Inferior parietal cortex (tissue), 1 donor: Measurements from ENCODE around the gene TSPEAR.
"Not testable (repeated sequence)": the region's sequence is repeated elsewhere in the genome, so short reads cannot be mapped to it uniquely, and the experiment has no call there.

Experiments
- DNase-seq: peaks from one replicate; pipeline ENCODE4 v3.0.0-alpha.2; 2016; ENCODE audit errors: extremely low spot score

TSPEAR gene

DNA sequence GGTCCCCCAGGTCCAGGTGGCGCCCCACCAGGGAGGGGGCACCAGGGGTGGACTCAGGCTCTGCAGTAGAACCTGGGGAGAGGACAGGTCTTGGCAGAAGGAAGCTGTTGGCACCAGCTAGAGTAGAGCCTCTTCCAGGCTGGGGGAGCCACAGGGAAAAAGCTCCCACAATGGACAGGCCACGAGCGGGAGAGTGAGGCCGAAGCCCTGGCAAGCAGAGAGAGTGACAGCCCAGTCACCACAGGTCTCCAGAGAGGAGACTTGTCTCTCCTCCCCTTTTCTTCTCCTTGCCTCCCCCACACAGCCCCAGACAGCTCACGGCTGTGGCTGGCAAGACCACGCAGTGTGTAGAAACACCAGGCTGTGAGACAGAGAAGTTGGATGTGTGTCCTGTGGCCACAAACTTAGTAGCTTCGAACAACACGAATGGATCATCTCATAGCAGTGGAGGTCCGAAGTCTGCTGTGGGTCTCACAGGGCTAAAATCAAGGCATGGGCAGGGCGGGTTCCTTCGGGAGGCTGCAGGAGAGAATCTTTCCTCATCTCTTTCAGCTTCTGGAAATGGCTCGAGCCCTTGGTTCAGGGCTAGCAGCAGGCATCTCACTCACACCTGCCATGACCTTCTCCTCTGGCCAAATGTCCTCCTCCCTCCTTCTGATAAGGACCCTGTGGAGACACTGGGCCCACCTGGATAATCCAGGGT lies 60.2 kb downstream of the TSPEAR start:
- DNase-seq, result no peak

DNA sequence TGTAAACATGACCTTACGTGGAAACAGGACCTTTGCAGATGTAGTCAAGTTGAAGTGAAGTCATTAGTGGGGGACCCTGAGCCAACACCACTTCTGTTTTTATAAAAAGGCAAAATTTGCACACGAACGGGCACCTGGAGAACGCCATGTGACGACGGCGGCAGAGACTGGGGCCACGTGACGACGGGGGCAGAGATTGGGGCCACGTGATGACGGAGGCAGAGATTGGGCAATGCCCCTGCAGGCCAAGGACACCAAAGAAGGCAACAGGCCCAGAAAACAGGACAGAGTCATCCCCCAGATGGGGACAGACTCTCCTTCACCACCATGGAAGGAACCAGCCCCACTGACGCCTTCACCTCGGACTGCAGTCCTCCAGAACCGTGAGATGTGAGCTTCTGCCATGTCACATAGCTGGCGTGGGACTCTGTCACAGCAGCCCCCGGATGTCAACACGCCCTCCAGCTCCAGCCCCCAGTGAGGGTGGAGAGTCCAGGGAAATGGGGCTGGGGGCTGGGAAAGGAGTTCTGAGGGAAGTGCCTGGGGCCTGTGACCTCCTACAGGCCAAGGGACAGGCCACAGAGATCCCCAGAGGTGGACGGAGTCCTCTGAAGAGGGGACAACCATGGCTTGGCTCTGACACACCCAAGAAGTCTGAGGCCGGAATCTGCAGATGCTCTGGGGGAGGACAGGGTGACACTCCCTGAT lies 61.0 kb downstream of the TSPEAR start:
- DNase-seq, result no peak

DNA sequence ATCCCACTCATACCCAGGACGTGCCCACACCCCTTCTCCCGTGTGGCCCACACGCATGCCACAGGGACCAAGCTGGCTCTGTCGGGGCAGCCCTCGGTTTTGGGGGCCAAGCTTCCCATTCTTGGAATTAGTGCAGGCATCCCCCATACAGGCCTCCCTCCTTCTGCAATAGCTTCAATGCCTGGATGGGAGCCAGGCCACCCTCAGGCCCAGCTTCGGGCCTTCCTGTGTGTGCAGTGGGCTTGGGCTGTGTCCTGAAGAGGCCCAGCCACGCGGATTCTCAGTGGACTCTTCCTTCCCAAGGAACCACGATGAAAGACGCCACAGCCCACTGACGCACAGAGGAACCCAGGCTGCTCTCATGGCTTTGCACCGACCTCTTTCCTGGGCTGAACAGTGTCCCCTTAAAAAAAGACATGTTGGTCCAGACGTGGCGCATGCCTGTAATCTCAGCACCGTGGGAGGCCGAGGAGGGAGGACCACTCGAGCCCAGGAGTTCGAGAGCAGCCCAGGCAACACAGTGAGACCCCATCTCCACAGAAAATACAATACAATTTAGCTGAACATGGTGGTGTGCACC lies 61.8 kb downstream of the TSPEAR start:
- no peak for DNase-seq

DNA sequence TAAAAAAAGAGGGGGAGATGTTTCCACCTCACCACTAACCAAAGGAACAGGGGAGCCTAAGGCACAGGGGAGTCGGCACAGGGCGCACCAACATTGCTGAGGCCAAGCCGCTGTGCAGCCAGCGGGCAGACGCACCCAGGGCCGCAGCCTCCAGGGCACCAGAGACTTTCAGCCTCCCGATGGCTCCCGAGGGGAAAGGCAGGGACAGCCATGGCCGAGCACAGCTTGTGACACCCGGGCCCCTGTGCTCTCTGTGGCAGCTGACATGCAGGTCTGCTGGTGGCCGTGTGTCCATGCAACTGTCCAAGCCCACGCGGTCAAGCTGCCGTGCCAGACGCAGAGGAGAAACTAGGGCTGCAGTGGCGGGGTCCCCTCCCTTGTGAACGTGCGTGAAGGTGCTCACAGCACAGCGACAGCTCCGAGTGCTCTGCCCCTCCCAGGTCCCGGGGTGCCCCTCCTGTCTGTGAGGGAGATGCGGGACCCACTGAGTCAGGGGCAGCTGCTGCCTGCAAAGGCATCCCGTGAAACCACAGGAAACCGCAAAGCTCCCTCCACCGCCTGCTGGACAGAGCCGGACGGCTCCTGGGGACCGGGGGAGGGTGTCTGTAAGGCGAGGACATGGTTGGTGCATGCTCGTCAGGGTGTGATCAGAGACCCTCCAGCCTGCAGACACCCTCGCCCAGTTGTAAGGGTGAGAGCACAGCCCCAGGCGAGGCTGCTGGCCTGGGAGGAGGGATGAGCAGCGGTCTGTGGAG lies 62.6 kb downstream of the TSPEAR start:
- no peak for DNase-seq

DNA sequence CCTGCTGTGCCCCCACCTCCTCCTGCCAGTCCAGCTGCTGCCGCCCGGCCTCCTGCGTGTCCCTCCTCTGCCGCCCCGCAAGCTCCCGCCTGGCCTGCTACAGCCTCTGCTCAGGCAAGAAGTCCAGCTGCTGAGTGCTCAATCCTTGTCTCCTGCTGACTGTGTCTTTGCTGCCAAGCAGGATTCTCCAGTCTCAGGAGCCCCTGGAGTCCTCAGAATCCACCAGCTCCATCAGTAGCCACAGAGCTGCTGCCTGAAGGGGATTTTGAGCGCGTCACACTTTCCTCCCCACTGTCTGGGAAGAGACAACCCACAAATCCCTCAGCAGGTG lies 64.2 kb downstream of the TSPEAR start:
- DNase-seq, result no peak

DNA sequence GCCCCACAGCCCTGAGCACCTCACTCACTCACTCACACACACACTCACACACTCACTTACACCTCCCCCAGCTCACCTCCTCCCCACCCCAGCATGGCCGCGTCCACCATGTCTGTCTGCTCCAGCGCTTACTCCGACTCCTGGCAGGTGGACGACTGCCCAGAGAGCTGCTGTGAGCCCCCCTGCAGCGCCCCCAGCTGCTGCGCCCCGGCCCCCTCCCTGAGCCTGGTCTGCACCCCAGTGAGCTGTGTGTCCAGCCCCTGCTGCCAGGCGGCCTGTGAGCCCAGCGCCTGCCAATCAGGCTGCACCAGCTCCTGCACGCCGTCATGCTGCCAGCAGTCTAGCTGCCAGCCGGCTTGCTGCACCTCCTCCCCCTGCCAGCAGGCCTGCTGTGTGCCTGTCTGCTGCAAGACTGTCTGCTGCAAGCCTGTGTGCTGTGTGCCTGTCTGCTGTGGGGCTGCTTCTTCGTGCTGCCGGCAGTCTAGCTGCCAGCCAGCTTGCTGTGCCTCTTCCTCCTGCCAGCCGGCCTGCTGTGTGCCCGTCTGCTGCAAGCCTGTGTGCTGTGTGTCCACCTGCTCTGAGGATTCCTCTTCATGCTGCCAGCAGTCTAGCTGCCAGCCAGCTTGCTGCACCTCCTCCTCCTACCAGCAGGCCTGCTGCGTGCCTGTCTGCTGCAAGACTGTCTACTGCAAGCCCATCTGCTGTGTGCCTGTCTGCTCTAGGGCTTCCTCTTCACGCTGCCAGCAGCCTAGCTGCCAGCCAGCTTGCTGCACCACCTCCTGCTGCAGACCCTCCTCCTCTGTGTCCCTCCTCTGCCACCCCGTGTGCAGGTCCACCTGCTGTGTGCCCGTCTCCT lies 64.8 kb downstream of the TSPEAR start, which contains the start of gene KRTAP10-11:
TSS of gene KRTAP10-11 (plus strand) at position 49 of the 856 bp plus-strand sequence. CDS start at position 94, 45 bp downstream.
- not testable (repeated sequence) for DNase-seq

DNA sequence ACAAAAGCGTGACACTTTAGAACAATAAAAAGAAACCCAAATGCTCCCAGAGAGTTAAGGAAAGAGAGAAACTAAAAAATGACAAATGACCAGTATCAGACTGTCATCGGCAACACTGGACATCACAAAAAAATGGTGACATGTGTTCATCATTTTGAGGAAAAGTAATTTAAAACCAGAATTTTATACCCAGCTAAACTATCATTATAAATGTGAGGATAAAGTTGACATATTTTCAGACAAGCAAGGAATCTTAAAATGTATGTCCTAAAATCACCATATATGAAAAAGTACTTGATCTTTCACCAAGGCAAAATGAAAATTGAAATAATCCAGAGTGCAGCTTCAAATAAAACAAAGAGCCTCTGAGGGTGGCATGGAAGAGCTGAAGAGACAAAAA lies 66.5 kb downstream of the TSPEAR start:
- no peak for DNase-seq

DNA sequence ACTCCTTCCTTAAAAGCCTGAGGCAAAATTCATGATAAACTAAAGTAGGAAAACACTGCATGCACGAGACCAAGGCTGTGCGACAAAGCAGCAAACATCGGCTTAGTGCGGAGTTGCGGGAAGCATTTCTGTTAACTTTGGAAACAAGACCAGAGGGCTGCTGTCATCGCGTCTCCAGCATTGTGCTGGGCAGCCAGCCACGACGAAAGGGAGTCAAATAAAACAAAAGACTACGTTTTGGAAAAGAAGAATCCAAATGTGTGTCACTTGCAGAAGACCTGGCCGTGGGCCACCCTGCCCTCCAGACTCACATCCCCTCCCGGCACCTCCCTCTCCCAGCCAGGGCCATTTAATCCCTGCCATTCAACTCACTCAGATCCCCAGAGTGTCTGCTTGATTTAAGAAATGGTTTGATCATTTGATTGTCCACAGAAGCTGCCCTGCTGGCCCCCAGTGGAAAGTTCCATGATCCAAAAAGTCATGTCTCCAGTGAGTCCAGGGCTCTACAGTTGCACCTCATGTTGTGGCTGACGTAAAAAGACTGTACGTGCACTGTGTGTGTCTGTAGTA lies 67.5 kb downstream of the TSPEAR start:
- no peak for DNase-seq

DNA sequence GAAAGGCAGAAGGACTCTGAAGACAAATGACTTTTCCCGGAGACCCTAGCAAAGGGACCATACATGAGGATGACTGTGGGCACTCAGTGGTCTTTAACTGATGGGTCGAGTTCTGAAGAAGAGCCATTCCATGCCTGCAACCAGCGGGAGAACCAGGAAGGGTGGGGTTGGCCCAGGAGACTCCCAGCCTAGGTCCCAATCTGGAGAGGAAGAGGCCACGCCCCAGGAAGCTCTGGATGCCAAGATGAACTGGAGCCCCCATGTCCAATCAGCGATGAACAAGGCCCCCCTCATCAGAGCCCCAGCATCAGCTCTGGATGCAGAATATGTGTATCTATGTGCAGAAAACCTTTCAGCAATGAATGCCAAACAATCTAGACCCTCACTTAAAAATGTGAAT lies 70.6 kb downstream of the TSPEAR start:
- DNase-seq, result no peak

DNA sequence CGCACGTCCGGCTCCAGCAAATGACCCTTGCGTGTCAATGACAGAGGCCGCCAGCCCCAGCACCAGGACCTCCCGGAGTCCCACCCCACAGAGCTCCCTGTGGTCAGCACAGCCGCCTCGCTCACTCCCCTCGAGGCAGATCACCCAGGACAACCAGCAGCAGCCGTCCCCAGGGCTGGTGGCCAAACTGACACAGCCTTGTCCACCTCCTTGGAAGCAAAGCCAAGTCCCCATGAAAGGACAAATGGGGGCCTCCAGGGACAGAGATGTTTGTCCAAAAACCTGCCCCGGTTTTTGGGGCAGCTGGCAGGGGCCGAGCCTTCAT lies 72.1 kb downstream of the TSPEAR start:
- no peak for DNase-seq

DNA sequence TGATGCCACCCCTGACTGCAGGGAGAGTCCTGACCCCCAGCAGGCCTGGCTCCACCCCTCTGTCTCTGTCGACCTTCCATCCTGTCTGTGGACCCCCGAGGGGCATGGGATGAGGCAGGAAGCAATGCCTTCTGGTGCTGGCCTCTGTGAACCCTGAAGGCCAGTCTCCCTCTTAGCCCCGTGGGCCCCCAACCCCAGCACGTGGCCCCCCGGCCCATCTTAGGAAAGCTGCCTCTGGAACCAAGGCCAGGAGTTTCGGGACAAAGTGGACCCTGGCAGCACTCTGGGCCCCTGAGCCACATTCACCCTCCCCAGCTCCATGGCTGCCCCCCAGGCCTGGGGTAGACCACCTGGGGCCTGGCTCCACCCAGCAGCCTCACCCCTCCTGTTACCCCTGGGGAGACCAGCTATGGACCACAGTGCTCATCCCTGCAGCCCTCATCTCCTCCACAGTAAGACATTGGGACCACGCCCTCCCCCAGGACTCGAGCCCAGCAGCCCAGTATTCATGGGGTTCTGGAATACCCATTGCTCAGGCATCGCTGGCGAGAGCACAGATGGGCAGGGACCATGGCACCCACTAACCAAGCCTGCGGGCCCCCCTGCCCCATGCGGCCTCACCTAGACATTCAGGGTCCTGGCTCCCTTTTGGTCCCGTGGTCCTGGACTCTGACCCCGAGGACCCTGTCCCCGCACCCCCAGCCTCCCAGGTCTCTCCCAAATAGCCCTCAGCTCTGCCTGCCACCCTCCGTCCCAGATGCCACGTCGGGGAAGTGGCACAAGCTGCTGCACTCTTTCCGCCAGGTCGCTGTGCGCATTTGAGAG lies 72.7 kb downstream of the TSPEAR start:
- not testable (repeated sequence) for DNase-seq

DNA sequence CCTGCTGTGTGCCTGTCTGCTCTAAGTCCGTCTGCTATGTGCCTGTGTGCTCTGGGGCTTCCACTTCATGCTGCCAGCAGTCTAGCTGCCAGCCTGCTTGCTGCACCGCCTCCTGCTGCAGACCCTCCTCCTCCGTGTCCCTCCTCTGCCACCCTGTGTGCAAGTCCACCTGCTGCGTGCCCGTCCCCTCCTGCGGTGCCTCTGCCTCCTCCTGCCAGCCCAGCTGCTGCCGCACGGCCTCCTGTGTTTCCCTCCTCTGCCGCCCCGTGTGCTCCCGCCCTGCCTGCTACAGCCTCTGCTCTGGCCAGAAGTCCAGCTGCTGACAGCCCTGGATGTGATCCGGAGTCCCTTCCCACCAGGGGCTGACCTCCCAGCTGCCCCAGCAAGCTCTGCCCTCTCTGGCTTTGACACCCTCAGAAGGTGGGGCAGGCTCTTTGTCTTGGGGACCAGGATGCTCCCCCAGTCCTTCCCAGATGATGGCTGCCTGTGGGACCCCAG lies 73.5 kb downstream of the TSPEAR start:
- not testable (repeated sequence) for DNase-seq

DNA sequence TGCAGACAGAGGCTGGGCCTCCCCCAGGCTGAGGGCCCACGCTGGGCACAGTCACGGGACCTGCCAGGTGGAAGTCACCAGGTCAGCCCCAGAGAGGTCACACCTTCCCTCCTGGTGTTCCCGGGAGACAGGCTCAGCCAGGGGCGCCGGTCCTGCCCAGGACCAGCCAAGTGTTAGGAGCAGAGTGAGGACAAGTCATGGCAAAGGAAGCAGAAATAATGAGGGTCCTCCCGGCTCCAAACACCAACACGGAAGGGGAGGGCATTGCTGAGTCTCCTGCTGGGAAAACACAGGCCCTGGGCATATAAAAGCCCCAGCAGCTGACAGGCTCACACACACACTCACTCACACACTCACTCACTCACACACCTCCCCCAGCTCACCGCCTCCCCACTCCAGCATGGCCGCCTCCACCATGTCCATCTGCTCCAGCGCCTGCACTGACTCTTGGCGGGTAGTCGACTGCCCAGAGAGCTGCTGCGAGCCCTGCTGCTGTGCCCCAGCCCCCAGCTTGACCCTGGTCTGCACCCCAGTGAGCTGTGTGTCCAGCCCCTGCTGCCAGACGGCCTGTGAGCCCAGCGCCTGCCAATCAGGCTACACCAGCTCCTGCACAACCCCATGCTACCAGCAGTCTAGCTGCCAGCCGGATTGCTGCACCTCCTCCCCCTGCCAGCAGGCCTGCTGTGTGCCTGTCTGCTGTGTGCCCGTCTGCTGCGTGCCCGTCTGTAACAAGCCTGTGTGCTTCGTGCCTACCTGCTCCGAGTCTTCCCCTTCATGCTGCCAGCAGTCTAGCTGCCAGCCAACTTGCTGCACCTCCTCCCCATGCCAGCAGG lies 74.1 kb downstream of the TSPEAR start, which contains the start of gene KRTAP10-10:
TSS of gene KRTAP10-10 (plus strand) at position 339 of the 833 bp plus-strand sequence. CDS start at position 401, 62 bp downstream.
- no peak for DNase-seq

DNA sequence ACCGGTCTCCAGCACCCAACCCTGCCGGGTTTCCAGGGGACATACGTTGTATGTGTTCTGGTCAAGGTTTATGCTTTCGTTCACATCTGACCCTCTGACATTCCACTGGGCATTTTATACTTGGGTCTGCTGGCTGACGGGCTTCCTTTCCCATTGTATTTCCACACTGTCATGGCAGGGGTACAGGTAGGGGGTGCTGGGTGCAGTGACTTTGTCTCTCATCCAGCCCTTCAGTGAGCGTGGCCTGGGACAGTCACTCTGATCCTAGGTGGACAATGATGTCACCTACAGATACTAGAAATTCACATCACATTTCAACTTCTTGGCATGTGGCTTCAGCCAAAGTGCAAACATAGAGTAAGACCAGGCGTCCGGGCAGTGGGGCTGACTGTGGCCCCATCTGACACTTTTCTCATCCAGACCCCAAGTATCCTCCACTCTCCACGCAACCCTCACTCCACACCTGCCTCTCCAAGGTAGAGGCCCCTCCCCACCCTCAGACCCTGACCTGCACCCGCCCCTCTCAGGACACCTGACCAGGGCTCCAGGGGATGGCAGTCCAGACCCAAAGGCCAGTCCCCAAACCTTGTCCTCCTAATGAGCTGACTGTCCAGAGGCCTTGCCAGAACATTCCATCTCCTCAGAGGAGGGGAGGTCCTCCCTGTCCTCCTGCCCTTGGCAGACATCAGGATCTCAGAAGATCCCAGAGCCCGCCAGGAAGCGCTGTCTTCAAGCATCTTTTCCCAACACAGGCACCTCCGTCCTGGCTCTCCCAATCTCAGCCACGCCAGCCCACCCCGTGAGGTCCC lies 75.0 kb downstream of the TSPEAR start:
- no peak for DNase-seq

DNA sequence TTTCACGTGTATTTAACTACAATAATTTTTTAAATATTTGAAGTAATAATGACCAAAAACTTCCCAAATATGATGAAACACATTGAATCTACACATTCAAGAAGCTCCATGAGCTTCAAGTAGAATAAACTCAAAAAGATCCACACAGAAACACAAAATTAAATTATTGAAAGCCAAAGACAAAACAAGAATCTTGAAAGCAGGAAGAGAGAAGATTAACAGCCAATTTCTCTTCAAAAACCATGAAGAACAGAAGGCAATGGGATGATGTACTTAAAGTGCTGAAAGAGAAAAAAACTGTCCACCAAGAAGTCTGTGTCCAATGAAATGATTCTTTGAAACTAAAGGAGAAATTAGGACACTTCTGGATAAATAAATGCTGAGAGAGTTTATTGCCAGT lies 79.3 kb downstream of the TSPEAR start:
- no peak for DNase-seq

DNA sequence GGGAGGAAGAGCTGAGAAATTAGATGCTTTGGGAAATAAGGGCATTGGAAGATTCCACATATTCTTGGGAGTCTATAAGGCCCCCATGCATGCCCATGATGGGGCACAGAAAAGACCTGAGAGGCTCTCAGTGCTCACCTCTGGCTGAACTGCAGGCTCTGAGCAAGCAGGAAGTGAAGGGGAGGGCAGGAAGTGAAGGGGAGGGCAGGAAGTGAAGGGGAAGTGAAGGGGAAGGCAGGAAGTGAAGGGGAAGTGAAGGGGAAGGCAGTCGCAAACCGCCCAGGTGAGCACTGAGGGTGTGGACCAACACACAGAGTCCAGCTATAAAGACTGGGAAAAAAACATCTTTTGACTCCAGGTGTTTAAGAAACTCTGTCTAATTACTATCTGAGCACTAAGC lies 80.9 kb downstream of the TSPEAR start:
- DNase-seq, result no peak

DNA sequence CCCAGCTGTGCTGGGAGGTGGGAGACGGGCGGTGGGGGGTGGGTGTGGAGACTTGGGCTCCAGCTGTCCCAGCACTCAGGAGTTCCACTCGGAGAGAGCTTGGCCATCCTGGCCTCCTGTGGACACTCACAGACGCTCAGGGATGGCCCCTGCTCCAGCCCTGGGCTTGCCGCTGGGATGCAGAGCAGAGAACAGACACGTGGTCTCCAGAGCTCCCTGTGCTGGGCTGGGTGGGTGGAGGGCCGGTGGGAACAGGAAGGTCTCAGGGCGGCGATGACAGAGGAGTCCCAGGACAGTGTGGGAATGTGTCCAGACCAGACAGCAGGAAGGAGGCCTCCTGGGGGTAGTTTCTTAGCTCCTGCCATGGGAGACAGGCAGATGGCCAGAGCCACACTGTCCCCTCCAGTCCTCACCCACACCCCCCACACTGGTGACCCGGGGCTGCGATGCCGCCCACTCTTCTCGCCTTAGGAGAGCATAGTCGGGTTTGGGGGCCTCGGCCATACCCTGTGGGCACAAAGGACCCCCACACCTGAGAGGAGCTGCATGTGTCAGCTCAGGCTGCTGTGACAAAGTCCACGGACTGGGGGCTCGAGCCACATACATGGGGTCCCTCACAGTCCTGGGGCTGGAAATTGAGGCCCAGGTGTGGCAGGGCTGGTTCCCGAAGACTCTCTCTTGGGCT lies 82.5 kb downstream of the TSPEAR start:
- no peak for DNase-seq

DNA sequence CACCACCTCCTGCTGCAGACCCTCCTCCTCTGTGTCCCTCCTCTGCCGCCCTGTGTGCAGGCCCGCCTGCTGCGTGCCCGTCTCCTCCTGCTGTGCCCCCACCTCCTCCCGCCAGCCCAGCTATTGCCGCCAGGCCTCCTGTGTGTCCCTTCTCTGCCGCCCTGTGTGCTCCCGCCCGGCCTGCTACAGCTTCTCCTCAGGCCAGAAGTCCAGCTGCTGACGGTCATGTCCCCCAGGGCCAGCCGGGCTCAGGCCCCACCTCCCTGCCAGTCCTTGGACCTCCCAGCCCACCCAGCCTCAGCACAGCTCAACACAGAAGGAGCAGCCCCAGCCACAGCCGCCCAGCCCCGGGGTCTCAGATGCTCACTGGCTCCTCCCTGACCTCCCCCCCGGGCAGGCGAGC lies 83.5 kb downstream of the TSPEAR start:
- DNase-seq, result not testable (repeated sequence)
